ENCODE data around the gene CAVIN4. TPM values are rescaled to one million over a fixed set of nuclear protein-coding genes. Genes with fewer than 3 reads are reported as not detected.

Gene CAVIN4
- total RNA-seq, 6 experiments from 2014 or later = 0.34 to 1.5 (median 0.51) TPM

DNA sequence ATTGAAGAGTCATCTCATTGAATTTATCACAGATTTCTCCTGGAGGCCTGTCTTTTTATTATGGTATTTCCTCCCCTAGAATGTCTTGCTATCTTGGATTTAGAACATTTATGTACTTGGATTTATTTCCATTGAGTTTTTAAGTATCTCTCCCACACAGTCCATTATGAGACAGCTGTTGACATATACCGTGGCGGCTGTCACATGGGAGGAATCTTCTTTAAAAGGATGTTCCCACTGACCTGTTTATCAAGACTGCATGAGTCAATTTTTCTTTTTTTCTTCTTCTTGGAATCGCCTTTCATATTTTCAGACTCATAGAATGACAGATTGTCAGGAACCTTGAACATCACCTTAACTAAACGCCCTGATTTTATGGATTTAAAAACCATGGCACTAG lies 2.9 kb upstream of the CAVIN4 start:
- peaks cover 65% of the 10 kb centered on the region for H3K4me1 Mint-ChIP-seq (ENCODE audit: low read depth)
- H3K36me3 Mint-ChIP-seq (ENCODE audit: low read depth) = peaks cover 13% of the 10 kb centered on the region
- H3K4me3 Mint-ChIP-seq = no peak overlapping the region
- H3K27ac Mint-ChIP-seq = no peak overlapping the region; the same call in 1 of the 2 replicates
- no peaks in the 10 kb centered on the region for H3K9me3 Mint-ChIP-seq
- TF ChIP-seq, protein P1, sequence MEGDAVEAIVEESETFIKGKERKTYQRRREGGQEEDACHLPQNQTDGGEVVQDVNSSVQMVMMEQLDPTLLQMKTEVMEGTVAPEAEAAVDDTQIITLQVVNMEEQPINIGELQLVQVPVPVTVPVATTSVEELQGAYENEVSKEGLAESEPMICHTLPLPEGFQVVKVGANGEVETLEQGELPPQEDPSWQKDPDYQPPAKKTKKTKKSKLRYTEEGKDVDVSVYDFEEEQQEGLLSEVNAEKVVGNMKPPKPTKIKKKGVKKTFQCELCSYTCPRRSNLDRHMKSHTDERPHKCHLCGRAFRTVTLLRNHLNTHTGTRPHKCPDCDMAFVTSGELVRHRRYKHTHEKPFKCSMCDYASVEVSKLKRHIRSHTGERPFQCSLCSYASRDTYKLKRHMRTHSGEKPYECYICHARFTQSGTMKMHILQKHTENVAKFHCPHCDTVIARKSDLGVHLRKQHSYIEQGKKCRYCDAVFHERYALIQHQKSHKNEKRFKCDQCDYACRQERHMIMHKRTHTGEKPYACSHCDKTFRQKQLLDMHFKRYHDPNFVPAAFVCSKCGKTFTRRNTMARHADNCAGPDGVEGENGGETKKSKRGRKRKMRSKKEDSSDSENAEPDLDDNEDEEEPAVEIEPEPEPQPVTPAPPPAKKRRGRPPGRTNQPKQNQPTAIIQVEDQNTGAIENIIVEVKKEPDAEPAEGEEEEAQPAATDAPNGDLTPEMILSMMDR (IDR thresholded peaks at IDR 0.05) = no peak
- no peaks in the 10 kb centered on the region for H3K27me3 Mint-ChIP-seq (ENCODE audit: insufficient read depth)
- no peak for DNase-seq

DNA sequence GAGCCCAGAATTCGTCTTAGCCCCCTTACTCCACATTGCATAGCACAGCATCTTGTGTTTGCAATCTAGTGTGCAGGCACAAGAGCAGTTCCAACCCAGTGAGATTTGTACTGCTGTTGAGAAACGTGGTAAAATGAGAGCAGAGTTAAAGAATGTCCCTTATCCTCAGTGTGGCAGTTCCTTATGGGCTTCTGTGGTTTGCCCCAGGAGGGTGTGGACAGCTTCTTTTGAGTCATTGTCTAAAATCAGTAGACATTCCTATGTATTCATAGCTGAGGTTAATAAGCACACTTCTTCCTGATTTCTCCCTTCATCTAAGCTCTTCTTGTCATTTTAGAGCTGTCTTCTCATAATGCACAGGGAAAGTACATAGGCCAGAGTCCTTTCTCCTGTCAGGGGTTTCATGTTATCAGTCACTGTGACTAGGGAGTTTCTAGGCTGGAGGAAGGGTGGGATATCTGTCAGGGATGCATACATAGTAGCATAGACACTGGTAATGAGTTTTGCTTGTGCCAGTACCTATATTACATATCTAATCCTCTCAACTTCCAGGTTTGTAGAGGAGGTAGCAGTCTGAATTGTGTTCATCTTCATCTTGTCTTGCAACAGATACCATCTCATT lies 2.0 kb upstream of the CAVIN4 start:
- TF ChIP-seq, protein P1 (IDR thresholded peaks at IDR 0.05) = no peak
- H3K27ac Mint-ChIP-seq = peak overlapping the region; percentile 65
- peak overlapping the region; percentile 41 for H3K4me3 Mint-ChIP-seq
- H3K9me3 Mint-ChIP-seq = no peaks in the 10 kb centered on the region
- peaks cover 71% of the 10 kb centered on the region for H3K4me1 Mint-ChIP-seq (ENCODE audit: low read depth)
- no peaks in the 10 kb centered on the region for H3K27me3 Mint-ChIP-seq (ENCODE audit: insufficient read depth)
- peaks cover 13% of the 10 kb centered on the region for H3K36me3 Mint-ChIP-seq (ENCODE audit: low read depth)
- peak; percentile 69 for DNase-seq

DNA sequence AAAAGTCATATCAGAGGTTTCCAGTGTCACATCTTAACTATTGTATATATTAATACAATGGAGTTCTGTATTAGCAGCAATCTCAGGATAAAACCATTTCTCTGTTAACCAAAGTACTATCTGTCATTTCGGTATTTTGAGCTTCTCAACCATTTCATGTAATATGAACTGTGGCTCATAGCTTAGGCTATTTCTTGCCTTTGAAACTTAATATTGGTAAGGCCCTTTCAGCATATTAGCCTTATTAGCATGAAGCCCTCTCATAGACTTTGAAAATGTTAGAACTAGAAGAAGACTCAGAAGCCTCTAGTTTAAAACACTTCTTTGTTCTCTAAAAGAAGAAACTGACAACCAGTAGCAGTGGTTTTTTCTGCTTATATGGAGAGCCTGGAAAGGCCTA lies 731 bp downstream of the CAVIN4 start:
- H3K27ac Mint-ChIP-seq = no peak overlapping the region
- no peaks in the 10 kb centered on the region for H3K9me3 Mint-ChIP-seq
- no peaks in the 10 kb centered on the region; the same call in 1 of the 2 replicates for H3K27me3 Mint-ChIP-seq (ENCODE audit: insufficient read depth)
- no peak for DNase-seq
- no peak overlapping the region for H3K4me3 Mint-ChIP-seq
- TF ChIP-seq, protein P1 (IDR thresholded peaks at IDR 0.05) = no peak
- H3K36me3 Mint-ChIP-seq (ENCODE audit: low read depth) = peaks cover 12% of the 10 kb centered on the region
- peaks cover 68% of the 10 kb centered on the region for H3K4me1 Mint-ChIP-seq (ENCODE audit: low read depth)

DNA sequence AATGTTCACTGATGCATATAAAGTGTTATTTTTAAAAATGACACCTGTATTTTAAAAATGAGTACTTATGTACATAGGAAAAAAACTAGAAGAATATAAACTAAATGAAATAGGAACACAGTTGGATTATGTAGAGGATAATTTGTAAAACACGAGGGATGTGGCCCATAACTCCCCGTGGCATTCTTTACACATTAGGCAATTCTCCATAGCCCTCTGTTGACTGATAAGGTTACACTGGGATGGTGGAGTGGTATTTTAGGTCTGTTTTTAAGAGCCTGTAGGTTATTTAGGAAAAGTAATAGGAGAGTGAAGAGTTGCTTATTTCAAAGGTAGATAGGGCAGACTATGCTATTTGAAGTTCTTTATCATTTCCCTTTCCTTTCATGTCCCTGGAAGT lies 1.8 kb downstream of the CAVIN4 start:
- DNase-seq = peak; percentile 19
- no peaks in the 10 kb centered on the region; the same call in 1 of the 2 replicates for H3K27me3 Mint-ChIP-seq (ENCODE audit: insufficient read depth)
- no peak overlapping the region for H3K4me3 Mint-ChIP-seq
- TF ChIP-seq, protein P1 (IDR thresholded peaks at IDR 0.05) = no peak
- no peaks in the 10 kb centered on the region for H3K9me3 Mint-ChIP-seq
- peaks cover 57% of the 10 kb centered on the region for H3K4me1 Mint-ChIP-seq (ENCODE audit: low read depth)
- H3K27ac Mint-ChIP-seq = no peak overlapping the region
- H3K36me3 Mint-ChIP-seq (ENCODE audit: low read depth) = 0 out of 2 replicates have a peak, but pooled peaks cover 5% of the 10 kb centered on the region

DNA sequence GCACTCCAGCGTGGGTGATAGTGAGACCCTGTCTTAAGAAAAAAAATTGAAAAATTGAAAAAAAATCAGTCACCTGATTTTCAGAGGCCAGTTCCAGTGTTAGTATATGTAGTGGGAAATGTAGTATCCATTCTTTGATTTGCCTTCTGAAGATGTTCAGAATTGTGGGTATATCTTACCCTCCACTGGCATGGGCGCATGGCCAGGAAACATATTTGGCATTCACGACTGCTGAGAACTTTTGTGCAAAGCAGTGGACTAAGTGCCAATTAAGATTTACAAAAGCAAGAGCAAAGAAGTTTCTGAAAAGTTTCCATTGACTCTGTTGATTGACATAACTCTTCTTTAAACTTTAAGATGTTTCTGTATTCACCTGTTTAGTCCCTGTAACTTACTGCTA lies 2.4 kb downstream of the CAVIN4 start:
- Mint-ChIP-seq H3K4me3 (no peak overlapping the region), H3K9me3 (no peaks in the 10 kb centered on the region), H3K27me3 (ENCODE audit: insufficient read depth) (no peaks in the 10 kb centered on the region; the same call in 1 of the 2 replicates), H3K4me1 (ENCODE audit: low read depth) (peaks cover 52% of the 10 kb centered on the region), H3K36me3 (ENCODE audit: low read depth) (0 out of 2 replicates have a peak, but pooled peaks cover under 1% of the 10 kb centered on the region), H3K27ac (no peak overlapping the region)
- no peak for DNase-seq
- TF ChIP-seq, protein P1 (IDR thresholded peaks at IDR 0.05) = no peak

Measured in HFFc6 (cell line).